GM19468 (cell line): ENCODE data around the gene QTRT2.

Experiments used
- ATAC-seq: cut with Tn5 transposase; IDR thresholded peaks from one replicate; pipeline ENCODE4 v1.9.1; 2021; ENCODE audit warnings: mild to moderate bottlenecking, moderate library complexity, moderate number of reproducible peaks; ENCODE audit not compliant: unreplicated experiment; ENCODE audit errors: extremely low read depth

Gene QTRT2

DNA sequence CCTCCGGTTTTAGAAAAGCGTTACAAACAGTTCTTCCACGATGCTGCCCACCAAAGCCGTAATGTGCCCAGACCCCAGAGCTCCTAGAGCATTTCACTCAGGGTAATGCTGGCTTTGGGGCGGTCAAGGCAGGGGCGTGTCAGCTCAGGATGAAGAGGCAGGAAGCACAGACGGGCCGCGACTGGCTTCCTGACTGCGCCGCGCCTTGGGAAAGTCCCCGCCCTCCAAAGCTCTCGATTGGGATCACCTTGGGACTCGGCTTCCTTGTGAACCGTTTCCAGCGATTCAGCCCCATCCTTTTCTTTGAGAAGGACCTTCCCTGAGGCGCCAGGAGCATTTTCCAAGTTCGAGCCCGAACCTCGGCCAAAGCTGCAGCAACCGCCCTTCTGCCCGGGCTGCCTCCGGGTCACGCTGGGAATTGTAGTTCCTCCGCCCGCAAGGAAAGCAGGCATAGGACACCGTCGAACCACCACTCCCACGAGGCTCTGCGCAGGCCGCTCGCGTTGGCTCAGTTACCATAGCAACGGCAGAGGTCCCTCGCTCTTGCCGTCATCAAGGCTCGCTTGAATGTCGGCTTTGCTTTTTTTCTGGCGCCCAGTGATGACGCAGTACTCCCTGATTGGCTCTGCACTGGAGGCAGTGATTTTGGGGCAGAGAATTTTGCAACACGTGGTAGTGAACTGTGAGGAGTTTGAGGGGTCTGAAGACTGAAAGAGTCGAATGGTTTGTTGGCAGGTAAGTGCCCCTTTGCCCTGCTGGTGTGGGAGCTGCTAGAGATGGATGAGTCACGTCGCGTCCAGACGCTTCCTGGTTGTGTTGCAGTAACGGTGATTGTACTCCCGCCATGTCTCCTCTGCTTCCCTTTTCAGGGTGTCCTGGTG is at the start of gene QTRT2, which contains the start of gene CCDC191:
TSS of gene QTRT2 (plus strand) at position 608 of the 881 bp plus-strand sequence. CDS start 8,521 bp downstream, outside the sequence.
TSS of gene CCDC191 (minus strand) at position 397 of the 881 bp plus-strand sequence. CDS start at position 337, 60 bp downstream.
- peak; percentile 87 for ATAC-seq

DNA sequence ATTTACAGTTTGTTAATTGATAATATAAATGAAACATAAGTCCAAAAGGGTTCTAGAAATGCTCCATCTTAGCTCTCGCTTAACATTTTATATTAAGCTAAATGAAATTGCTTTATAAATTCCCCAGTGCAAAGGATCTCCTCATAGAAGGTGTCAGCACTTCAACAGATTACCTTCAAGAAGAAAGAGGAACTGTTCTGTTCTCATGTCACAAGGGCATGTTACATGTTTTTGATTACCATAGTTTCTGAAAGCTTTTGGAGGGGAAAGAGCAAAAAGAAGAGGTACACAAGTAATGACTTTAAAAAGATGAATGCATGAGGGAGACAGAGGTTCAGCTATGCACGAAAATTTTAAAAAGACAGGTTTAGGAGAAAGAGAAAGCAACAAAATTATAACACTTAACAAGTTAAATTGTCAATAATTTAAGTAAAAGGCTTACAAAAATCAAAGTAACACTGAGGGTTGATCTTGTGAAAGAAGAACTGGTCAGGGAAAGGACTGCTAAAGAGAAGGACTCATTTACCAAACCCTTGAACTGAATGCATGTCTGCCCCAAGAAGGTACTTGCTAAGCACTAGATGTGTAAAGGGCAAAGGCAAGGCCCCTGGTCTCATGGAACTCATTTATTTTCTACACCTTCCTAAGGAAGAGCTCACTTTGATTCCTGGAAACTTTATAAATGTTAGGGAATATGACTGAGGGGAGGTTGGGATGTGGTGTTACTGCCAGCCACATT is 45.3 kb upstream of the QTRT2 start:
- no peak for ATAC-seq

DNA sequence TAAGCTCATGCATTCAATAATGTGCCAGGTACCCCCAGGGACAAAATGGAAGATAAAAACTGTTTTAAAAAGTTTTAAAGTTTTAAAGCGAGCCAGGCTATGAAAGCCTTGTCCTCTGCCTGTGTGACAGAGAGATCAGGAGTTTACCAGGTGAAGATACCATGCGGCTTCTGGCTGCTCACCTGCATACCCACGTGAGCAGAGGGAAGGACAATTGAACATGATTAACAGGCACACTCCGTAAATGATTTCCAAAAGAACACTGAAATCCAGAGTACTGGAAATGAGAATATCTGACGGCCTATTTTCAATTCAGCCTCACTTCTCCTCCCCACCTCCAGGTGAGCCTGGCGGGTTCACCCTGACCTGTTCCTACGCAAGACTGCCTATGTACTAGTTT is 42.3 kb upstream of the QTRT2 start:
- ATAC-seq: no peak

DNA sequence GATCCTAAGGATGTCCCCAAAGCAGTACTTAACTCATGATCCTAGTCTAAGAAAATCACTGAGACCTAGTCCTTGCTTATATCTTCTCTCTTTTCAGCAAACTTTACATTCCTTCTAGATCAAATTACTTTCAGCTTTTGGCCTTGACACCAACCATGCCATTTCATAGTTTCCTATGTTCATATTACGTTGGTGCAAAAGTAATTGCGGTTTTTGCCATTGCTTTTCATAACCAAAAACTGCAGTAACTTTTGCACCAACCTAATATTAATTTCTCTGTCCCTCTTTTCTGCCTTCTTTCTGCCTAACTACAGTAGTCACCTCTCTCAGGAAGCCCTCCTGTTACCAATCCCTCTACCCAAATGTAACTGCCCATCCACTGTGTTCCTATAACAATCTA is 37.1 kb upstream of the QTRT2 start:
- ATAC-seq: no peak

DNA sequence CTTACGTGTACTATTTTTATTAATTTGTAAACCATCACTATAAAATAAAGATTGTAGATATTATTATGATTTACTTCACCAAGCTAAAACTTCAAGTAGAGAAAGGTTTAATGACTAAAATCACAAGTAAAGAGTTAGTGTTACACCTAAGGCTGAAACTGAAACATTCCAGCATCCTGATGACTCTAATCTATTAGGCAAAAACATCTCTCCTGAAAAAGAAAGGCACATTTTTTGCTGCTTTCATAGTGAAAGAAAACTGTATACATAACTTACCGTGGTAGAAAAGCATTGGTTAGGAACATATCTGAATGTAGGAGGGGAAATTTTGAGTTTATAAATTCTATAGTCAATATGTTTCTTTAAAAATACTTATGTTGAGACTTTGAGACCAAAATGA is 35.6 kb upstream of the QTRT2 start:
- no peak for ATAC-seq

DNA sequence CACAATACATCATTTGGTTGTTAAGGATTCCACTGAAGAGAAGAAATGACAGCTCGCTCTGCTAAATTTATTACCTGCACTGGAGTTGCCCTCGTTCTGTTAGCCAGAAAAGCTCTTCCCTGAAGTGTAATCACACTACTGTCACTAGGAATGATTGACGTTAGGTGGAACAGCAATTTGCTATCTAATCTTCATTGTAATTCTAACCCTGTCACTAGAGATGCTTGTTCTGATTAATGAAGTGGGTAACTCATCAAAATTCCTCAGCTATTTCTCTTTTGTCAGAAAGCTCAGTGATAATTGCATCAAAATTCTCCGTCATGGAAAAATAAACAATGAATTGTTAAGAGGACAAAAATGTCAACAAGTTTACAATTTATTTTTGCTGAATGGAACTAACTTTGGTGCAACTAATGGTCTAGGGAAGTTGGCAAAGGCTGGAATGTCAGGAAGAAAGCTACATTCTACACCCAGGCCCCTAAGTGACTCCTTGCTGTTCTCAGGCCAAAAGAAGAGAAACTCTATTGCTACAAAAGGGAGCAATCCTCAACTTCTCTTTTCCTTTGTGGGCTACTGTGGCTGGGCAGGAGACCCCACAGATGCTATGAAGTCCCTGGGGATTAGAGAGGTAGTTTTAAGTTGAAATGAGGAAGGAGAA is 34.3 kb upstream of the QTRT2 start:
- no peak for ATAC-seq

DNA sequence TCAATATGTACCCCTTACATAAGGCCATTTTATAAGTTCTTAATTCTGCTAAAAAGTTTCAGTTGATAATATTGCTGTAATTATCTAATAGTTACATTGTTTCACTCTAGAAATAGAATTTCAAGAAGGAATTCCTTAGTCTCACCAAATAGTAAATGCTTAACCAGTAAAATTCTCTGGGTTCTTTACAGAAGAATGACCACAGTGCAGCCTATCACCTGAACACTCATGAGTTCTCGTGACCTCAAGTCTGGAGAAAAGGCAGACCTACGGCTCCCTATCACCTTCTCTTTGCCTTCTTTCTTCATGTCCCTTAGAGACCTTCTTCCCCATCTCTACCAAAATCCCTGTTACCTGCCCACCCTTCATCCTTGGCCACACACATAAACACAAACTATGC is 31.1 kb upstream of the QTRT2 start:
- ATAC-seq: no peak

DNA sequence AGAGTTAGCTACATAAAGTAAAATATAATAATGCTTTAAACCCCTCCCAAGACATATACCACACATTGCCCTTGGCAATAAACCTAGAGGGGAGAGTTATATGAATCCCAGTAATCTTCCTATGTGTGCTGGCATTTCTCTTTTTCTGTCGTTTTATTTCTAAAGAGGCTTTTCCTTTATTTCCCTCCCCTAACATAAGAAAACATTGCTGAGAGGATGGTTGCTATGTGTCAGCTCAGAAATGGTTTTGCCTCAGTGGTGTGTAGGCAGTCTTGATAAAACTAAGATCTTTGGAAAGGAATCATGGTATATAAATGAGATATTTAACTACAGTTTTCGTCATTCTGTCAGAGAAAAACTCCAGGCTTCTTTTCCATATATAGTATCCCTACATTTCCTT is 30.2 kb upstream of the QTRT2 start:
- no peak for ATAC-seq

DNA sequence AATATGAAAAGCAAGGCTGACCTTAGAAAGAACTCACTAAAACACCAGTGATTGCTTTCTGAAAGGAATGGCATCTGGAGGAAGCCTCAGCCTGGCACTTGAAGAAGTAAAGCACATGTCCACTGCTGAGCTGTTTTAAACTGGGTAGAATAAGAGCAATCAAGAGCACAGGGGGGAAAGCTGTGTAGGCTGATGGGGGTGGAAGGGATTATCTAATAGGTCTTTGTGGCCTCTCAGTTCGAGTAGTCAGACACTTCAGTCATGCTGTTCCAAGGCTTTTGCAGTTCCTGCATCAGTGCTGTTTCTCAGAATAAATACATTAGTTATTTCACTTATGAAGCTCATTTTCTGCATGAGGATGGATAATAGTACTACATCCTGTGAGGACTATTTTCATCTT is 22.8 kb upstream of the QTRT2 start:
- no peak for ATAC-seq

DNA sequence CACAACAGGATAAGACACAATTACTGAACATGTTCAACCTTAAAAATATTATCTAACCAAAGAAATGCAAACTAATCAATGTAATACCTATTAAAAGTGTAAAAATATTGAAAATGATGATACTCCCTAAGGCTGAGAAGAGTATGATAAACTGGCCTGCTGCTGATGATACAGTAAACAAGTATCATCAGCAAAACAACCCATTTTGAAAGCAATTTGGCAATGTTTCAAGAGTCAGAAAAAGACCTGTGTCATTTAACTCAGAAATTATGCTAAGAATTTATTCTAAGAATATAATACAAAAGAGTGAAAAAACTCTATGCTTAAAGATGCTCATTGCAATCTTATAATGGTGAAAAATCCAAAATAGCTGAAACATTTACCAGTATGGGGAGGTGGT is 22.3 kb upstream of the QTRT2 start:
- ATAC-seq: no peak

DNA sequence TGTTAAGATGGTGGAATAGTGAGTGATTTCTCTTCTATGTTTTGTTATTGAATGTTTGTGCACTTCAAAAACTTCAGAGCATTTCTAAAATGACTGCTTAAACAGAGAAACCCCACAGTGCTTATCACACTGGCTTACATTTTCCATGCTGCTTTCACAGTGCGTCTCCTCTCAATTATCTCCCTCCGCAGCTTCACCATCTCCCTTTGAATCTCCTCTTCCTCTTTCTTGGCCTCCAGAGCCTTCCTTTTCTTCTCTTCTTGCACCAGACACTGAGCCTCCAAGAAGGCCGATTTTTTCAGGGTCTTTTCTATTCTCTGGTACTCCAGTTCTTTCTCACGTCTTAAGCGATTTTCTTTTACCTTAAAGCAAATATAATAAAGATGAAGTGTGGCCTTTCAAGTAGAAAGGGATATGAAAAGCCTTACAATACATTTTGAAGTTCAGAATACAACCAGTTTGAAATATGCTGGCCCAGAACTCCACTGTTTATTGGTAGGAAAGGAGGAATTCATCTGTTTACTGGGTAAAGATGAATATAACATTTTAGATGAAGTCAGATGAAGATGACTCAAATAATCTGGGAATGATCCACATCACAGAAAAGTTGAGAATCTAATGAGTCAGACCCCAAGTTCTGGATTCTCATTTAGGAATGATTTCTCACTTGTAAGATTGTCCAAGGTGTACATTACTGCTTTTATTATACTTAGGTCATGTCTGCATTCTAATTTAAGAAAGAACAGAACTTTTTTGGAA is 21.6 kb upstream of the QTRT2 start:
- no peak for ATAC-seq

DNA sequence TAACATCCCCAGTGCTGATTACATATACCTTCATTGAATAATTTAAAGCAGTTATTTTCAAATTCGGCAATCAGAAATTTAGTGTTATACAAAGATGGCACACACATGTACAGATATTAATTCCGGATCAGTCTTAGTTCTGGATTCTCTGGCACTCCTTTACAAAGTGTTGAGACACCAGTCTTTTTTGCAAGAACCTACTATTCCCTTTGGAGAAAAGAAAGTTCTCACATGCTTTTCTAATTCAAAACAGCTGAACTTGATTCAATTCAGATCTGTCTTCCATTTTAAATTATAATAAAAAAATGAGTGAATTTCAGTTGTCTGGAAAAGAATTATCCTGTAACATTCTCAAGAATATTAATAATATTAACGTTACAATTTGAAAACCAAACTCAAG is 20.6 kb upstream of the QTRT2 start:
- no peak for ATAC-seq

DNA sequence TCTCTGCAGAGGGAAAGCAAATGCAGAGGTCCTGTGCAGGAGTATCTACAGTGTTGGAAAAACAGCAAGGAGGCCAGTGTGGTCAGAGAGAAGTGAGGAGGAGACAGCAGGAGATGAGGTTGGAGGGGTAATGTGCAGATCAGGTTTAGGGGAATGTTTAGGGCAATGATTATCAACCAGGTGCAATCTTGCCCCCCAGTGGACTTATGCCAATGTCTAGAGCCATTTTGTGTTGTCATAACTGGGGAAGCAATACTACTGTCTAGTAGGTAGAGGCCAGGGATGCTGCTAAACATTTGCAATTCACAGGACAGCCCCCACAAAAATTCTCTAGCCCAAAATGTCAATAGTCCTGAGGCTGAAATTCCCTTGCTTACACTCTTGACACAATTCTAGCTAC is 13.3 kb upstream of the QTRT2 start:
- no peak for ATAC-seq

DNA sequence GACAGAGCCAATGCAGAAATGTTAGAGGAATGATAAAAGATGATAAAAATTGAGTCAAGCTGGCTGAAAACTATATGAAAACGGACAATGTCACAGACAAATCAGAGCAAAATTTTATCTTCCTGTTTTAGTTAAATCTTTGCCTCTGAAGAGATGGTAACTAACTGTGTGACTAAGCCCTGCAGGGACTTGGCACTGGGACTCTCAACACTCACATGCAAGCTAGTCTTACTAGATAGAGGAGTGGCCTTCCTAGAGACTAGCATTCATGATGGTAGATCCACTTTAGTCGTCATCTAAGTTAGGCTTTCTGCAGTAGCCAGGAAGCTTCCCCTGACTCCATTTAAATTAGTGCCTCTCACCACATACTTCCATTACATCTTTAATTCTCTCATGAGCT is 4.3 kb upstream of the QTRT2 start:
- ATAC-seq: no peak

DNA sequence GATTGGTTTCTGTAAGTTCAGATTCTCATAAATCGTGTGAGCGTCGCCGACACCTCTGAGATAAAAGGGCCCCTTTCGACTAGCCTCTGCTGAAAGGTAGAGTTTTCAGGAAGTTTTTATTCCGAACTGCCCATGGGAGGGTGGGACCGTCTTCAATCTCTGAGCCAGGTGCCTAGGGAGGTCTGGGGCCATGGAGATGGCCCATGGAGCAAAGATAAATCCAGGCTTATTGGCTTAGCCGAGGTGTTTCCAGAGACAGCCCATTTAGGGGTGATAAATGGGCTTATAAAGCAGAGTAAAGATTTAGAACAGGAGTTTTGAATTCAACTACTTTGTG is 442 bp downstream of the QTRT2 start:
- ATAC-seq: no peak

DNA sequence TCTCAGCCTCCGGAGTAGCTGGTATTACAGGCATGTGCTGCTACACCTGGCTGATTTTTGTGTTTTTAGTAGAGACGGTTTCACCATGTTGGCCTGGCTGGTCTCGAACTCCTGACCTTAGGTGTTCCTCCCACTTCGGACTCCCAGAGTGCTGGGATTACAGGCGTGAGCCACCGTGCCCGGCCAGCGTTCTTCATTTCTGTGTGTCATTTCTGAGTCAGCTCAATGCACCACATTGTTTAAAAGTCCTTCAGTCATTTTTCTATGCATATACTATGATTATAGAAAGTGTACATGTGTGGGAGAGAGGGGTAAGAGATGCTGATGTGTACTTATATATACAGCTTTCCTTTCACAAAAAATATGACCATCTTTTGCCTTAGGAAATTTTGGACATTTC is 2.1 kb downstream of the QTRT2 start:
- no peak for ATAC-seq

DNA sequence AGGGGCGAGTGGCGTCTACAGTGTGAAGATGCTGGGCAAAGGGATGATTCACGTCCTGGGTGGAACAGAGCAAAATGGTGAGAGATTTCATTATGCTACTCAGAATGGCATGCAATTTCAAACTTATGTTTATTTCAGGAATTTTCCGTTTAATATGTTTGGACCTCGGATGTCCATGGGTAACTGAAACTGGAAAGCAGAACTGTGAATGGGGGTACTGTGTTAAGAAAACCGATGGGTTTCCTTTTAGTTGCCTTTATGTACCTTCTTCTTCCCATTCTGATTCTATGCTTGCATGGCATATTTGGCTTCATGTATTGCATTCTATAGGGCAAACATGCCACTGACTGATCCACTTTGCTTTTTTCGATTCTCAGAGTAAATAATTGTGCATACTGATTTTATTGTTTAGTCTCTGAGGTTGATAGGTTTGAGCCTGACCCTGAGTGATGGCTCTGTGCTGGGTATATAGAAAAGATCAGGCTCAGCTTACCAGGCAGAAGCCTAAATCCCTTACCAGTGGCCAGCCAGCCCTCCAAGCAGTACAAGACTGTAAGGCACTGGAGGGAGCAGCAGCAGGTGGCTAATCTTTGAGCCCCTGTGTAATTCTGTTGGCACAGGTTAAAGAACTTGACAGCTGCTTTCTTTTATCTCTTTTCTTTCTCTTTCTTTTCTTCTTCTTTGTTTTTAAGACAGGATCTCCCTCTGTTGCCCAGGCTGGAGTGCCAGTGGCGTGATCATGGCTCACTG is 4.5 kb downstream of the QTRT2 start:
- no peak for ATAC-seq

DNA sequence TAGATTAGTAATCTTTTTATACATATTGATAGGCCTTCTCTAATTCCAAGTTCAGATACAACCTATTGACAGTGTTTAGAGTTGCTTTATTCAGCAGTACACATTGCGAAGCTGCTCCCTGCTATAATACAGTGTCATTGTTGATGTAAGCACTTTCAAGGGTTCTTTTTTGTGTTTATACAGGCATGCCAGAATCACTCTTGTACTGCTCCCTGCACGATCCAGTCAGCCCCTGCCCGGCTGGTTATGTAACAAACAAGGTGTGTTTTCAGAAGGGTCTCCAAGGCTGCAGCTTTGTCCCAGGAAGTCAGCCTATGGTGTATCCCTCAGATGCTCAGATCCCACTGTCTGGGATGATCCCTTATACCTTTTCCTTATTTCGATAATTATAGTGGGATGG is 11.3 kb downstream of the QTRT2 start:
- no peak for ATAC-seq

DNA sequence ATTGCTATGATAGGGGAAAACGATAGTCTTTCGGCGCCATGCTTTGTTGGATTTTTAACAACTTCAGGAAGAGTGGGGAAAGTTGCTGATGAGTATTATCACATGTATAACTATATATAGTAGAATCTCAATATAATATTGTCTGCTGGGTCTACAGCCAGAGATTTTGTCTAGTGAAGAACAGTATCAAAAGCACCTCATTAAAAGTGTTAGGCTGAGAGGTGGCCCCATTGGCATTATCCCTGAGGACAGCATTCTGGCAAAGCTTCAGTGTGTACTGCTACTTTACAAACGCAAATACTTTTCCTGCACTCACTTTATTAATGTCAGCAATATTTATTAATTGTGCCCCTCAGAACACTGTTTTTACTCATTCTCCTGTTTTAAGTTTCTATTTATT is 11.8 kb downstream of the QTRT2 start:
- ATAC-seq: no peak

DNA sequence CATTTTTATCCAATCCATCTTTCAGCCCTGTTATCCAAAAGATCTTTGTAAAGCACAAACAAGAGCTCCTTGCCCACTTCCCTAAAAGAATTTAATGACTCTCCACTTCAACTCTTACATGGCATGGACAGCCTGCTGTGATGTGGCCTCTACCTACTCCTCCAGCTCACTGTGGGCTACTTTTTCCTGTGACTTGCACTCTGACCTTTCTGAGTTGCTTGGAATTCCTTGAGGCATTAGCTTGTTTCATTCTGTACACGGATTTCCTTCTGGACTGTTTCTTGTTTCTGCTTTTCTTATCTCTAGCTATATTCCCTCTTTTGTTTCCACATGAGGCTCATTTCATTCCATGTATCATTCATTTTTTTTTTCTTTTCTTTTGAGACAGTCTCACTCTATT is 15.2 kb downstream of the QTRT2 start:
- ATAC-seq: no peak
